MCF 10A (cell line): ENCODE data around the gene MRC1. TPM values are rescaled to one million over a fixed set of nuclear protein-coding genes. Genes with fewer than 3 reads are reported as not detected.

Source experiments
- BruUV-seq: library from RNA; stranded (reverse); fragments of 400-500 nt; replicated peaks from 2 replicates; lab custom pipeline; 2021; lab: Mats Ljungman, UMichigan
- CTCF ChIA-PET: fragments of 300-600 bp; sonication (Branson Sonifier 250); formaldehyde crosslinking; extraction: SDS; loops from one replicate; lab custom pipeline; 2021; ENCODE audit warnings: antibody characterized with exemption, inconsistent platforms; lab: Yijun Ruan, JAX
- POLR2A ChIA-PET: fragments of 300-600, 350-650 bp; sonication (Branson Sonifier 250); formaldehyde crosslinking; extraction: SDS; loops from one replicate; lab custom pipeline; 2020; ENCODE audit warnings: antibody characterized with exemption, inconsistent platforms; lab: Yijun Ruan, JAX
- DNase-seq: peaks from one replicate; pipeline ENCODE4 v3.0.0-alpha.2; 2018; ENCODE audit not compliant: unreplicated experiment
- H3K27ac Mint-ChIP-seq: one replicate; pipeline ENCODE4 v1.8.0; 2022; ENCODE audit warnings: mild to moderate bottlenecking, low read depth, mixed read lengths; ENCODE audit not compliant: unreplicated experiment
- H3K27me3 Mint-ChIP-seq: one replicate; pipeline ENCODE4 v1.8.0; 2022; ENCODE audit warnings: mixed read lengths; ENCODE audit not compliant: insufficient read depth, unreplicated experiment
- H3K36me3 Mint-ChIP-seq: one replicate; pipeline ENCODE4 v1.8.0; 2022; ENCODE audit warnings: mild to moderate bottlenecking, moderate library complexity, mixed read lengths; ENCODE audit not compliant: insufficient read depth, unreplicated experiment
- H3K4me1 Mint-ChIP-seq: one replicate; pipeline ENCODE4 v1.8.0; 2022; ENCODE audit warnings: mixed read lengths; ENCODE audit not compliant: insufficient read depth, unreplicated experiment
- H3K4me3 Mint-ChIP-seq: one replicate; pipeline ENCODE4 v1.8.0; 2022; ENCODE audit warnings: mild to moderate bottlenecking, moderate library complexity, mixed read lengths; ENCODE audit not compliant: unreplicated experiment
- H3K9me3 Mint-ChIP-seq: one replicate; pipeline ENCODE4 v1.8.0; 2022; ENCODE audit warnings: mixed read lengths; ENCODE audit not compliant: unreplicated experiment
- intact Hi-C: fragments of 100-400 bp; cut with micrococcal nuclease; formaldehyde crosslinking; loops from 2 replicates; pipeline ENCODE4 v1.14.1; 2022
- total RNA-seq: library from RNA; stranded (reverse); gene quantifications from 2 replicates; pipeline ENCODE4 v1.2.3, GENCODE V29; 2022
- TF ChIP-seq, protein P1 (sequence below): fragments of 200-600 bp; IDR thresholded peaks from one replicate; pipeline ENCODE4 v1.8.0; 2022; ENCODE audit warnings: antibody characterized with exemption, mild to moderate bottlenecking; ENCODE audit not compliant: unreplicated experiment

The MRC1 gene
- total RNA-seq, 1 experiment from 2014 or later, result not detected

DNA sequence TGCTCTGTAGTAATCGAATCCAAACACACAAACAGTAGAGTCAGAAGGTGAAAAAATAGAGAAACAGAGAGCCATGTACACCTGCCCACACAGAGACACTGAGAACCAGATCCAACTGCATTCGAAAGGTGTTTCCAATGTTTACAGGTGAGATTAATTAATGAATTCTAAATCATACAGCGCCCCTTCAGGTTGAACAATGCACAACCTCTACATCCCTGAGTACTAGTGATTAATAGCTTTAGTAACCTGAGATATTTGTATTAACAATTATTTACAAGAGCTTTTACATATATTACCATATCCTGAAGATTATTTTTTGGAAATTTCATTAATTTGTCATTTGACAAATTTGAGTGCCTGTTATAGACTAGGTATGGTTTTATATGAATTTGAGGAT is 7.6 kb upstream of the MRC1 start:
- intact Hi-C loops, result no loop called here
- POLR2A ChIA-PET, result interaction anchor here (0.6 to 1.5 kb wide), 2 partner anchors 14 to 212 kb away, joined by 3 read pairs; no protein-coding TSS in a partner anchor
- no peak overlapping the region for H3K4me3 Mint-ChIP-seq
- CTCF ChIA-PET, result interaction anchor here (0.6 to 1.3 kb wide), 4 partner anchors 44 to 1177 kb away, joined by 3 to 5 read pairs (median 3); no protein-coding TSS in a partner anchor
- TF ChIP-seq, protein P1, sequence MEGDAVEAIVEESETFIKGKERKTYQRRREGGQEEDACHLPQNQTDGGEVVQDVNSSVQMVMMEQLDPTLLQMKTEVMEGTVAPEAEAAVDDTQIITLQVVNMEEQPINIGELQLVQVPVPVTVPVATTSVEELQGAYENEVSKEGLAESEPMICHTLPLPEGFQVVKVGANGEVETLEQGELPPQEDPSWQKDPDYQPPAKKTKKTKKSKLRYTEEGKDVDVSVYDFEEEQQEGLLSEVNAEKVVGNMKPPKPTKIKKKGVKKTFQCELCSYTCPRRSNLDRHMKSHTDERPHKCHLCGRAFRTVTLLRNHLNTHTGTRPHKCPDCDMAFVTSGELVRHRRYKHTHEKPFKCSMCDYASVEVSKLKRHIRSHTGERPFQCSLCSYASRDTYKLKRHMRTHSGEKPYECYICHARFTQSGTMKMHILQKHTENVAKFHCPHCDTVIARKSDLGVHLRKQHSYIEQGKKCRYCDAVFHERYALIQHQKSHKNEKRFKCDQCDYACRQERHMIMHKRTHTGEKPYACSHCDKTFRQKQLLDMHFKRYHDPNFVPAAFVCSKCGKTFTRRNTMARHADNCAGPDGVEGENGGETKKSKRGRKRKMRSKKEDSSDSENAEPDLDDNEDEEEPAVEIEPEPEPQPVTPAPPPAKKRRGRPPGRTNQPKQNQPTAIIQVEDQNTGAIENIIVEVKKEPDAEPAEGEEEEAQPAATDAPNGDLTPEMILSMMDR, result no peak
- peaks cover 7% of the 10 kb centered on the region for H3K9me3 Mint-ChIP-seq
- H3K36me3 Mint-ChIP-seq, result no peaks in the 10 kb centered on the region
- BruUV-seq, result no TSS peak
- peaks cover 8% of the 10 kb centered on the region for H3K4me1 Mint-ChIP-seq
- H3K27me3 Mint-ChIP-seq, result no peaks in the 10 kb centered on the region
- H3K27ac Mint-ChIP-seq, result no peak overlapping the region
- no peak for DNase-seq

DNA sequence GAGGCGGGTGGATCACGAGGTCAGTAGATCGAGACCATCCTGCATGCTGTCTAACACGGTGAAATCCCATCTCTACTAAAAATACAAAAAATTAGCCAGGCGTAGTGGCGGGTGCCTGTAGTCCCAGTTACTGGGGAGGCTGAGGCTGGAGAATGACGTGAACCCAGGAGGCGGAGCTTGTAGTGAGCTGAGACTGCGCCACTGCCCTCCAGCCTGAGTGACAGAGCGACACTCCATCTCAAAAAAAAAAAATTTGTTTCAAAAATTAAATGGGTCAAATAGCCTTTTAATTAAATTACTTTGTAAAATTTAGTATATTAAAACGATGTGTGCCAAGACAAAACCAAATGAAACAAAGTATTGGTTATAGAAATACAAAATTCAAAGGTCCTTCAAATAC is 6.8 kb upstream of the MRC1 start:
- POLR2A ChIA-PET, result interaction anchor here (1.5 kb wide), 1 partner anchor 15 kb away, joined by 3 read pairs; no protein-coding TSS in a partner anchor
- no peaks in the 10 kb centered on the region for H3K36me3 Mint-ChIP-seq
- intact Hi-C loops, result no loop called here
- no peak for DNase-seq
- no peak overlapping the region for H3K27ac Mint-ChIP-seq
- CTCF ChIA-PET, result interaction anchor here (0.6 kb wide), 1 partner anchor 136 kb away, joined by 3 read pairs; no protein-coding TSS in a partner anchor
- H3K4me1 Mint-ChIP-seq, result peaks cover 8% of the 10 kb centered on the region
- peaks cover 7% of the 10 kb centered on the region for H3K9me3 Mint-ChIP-seq
- BruUV-seq, result no TSS peak
- TF ChIP-seq, protein P1, result no peak
- H3K27me3 Mint-ChIP-seq, result no peaks in the 10 kb centered on the region
- H3K4me3 Mint-ChIP-seq, result no peak overlapping the region

DNA sequence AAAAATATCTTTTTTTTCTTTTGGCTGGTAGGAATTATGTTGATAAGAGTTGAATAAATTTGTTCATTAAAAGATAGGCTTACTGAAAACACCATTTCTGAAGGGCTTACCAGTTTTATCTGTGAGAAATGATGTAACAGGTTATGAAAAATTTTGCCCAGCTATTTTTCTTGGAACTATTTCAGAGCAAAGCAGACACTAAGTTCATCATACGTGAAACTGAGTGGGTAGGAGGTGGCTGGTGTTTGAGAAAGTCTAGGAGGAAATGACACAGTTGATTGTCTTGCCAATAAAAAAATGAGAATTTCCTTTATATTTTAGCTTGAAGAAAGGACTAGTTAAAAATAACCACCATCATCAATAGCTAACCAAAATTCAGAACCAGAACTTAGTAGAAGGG is 6.2 kb upstream of the MRC1 start:
- Mint-ChIP-seq H3K9me3 (peaks cover 7% of the 10 kb centered on the region), H3K36me3 (no peaks in the 10 kb centered on the region), H3K27me3 (no peaks in the 10 kb centered on the region), H3K4me3 (no peak overlapping the region), H3K4me1 (peaks cover 8% of the 10 kb centered on the region), H3K27ac (no peak overlapping the region)
- TF ChIP-seq, protein P1, result no peak
- BruUV-seq, result no TSS peak
- CTCF ChIA-PET, result interaction anchor here (0.6 to 0.7 kb wide), 2 partner anchors 23 to 137 kb away, joined by 3 to 4 read pairs; no protein-coding TSS in a partner anchor
- intact Hi-C loops, result no loop called here
- DNase-seq, result peak; percentile 52
- POLR2A ChIA-PET, result no interaction called here

DNA sequence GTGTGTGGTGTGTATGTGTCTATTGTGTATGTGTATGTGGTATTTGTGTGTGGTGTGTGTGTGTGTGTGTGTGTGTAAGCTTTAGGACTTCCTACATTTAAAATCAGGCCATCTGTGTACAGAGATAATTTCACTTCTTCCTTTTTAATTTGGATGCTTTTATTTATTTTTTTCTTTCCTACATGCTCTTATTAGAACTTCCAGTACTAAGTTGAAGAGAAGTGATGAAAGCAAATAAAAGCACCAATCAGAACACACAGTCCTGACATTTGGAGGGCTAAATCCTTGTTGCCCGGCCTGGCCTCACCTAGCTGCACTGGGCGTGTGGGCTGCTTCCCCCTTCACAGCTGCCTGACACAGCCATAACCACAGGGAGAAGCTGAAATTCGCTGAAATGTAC is 3.8 kb upstream of the MRC1 start:
- peaks cover 7% of the 10 kb centered on the region for H3K9me3 Mint-ChIP-seq
- peaks cover 8% of the 10 kb centered on the region for H3K4me1 Mint-ChIP-seq
- POLR2A ChIA-PET, result no interaction called here
- TF ChIP-seq, protein P1, result no peak
- H3K4me3 Mint-ChIP-seq, result no peak overlapping the region
- CTCF ChIA-PET, result interaction anchor here (0.5 to 0.6 kb wide), 2 partner anchors 13 to 205 kb away, joined by 3 read pairs; no protein-coding TSS in a partner anchor
- DNase-seq, result no peak
- H3K27ac Mint-ChIP-seq, result no peak overlapping the region
- no TSS peak for BruUV-seq
- H3K27me3 Mint-ChIP-seq, result no peaks in the 10 kb centered on the region
- no peaks in the 10 kb centered on the region for H3K36me3 Mint-ChIP-seq
- intact Hi-C loops, result no loop called here
